ENCODE measurements around the gene OBP2A.

DNA sequence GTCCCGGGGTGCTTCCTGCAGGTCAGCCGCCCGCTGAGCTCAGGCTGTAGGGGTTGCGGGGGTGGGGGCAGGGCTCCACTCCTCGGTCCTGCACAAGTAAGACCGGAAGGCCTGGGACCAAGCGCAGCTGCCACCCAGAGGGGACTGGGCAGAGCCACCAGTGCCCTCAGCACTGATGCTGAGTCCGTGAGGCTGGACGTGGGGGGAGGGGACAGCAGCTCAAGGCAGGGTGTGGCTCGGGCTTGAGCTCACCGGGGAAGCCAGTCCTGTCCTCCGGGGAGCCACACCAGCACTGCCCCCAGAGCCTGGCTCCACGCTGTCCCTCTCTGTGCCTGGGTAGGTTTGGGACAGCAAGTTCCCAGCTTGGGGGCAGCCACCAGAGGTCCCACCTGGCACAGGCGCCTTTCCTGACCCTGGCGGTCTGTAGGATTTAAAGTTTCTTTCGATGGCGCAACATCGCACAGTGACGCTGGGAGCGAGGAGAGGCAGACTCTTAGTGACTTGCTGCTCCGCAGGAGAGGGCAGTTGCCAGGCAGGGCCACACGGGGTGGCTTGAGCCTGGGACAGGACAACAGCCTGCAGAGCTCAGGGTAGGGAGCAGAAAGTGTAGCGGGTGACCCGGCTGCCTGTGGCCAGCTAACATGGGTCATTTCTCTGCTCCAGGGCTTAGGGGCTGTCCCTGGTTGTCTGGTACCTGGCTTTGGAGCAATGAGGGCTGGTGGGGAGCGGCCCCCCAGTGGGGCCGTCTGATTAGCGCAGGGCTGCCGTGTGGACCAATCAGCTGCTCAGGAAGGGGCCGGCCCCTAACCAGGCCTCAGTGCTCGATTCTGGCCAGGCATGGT, 19.0 kb upstream of the OBP2A start:
- TF ChIP-seq, protein P1, sequence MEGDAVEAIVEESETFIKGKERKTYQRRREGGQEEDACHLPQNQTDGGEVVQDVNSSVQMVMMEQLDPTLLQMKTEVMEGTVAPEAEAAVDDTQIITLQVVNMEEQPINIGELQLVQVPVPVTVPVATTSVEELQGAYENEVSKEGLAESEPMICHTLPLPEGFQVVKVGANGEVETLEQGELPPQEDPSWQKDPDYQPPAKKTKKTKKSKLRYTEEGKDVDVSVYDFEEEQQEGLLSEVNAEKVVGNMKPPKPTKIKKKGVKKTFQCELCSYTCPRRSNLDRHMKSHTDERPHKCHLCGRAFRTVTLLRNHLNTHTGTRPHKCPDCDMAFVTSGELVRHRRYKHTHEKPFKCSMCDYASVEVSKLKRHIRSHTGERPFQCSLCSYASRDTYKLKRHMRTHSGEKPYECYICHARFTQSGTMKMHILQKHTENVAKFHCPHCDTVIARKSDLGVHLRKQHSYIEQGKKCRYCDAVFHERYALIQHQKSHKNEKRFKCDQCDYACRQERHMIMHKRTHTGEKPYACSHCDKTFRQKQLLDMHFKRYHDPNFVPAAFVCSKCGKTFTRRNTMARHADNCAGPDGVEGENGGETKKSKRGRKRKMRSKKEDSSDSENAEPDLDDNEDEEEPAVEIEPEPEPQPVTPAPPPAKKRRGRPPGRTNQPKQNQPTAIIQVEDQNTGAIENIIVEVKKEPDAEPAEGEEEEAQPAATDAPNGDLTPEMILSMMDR (IDR thresholded peaks at IDR 0.05): no peak
- no peak for TF ChIP-seq POLR2A (IDR thresholded peaks at IDR 0.05)
